AG10803 (cell line): ENCODE results near the gene FAM131A.

Source experiments
- DNase-seq: peaks from one replicate; pipeline ENCODE4 v3.0.0; 2010; ENCODE audit warnings: low read depth
- H3K4me3 ChIP-seq: 2 replicates; pipeline ENCODE4 v1.5.1; 2011; ENCODE audit warnings: mild to moderate bottlenecking, low read length, control low read depth
- CTCF ChIP-seq: conservative IDR thresholded peaks from 2 replicates; pipeline ENCODE4 v1.5.1; 2011; ENCODE audit warnings: mild to moderate bottlenecking, low read length, control low read depth, inconsistent platforms

Gene FAM131A

DNA sequence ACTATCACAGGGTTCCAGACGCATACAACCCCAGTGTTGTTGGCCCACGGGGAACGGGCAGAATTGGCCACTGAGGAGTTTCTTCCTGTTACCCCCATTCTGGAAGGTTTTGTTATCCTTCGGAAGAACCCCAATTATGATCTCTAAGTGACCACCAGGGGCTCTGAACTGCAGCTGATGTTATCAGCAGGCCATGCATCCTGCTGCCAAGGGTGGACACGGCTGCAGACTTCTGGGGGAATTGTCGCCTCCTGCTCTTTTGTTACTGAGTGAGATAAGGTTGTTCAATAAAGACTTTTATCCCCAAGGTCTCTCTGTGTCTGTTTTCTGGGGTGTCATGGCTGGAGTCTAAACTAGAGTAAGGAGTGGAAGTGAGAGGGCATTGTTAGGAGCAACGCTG, 28.7 kb upstream of the FAM131A start:
- no peak for TF ChIP-seq CTCF
- H3K4me3 ChIP-seq = no peak overlapping the region
- DNase-seq = no peak

- H3K4me3 ChIP-seq = no peak overlapping the region
- TF ChIP-seq CTCF = no peak
- no peak for DNase-seq
Measured at GRCh38 chr3:184311633-184312032, 25.8 kb upstream of the FAM131A start.

DNA sequence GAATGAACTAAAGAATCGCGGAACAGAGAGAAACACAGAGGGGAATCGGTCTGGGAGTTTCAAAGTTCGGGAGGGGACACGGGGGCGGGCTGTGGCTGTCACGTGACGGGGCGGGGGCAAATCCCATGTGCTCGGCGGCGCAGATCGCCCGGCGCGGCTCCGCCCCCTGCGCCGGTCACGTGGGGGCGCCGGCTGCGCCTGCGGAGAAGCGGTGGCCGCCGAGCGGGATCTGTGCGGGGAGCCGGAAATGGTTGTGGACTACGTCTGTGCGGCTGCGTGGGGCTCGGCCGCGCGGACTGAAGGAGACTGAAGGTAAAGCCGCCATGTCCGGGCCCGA, 23.1 kb upstream of the FAM131A start, which contains the start of gene EIF4G1:
Gene EIF4G1, plus strand, starts transcription at position 244 of the 337 bp plus-strand sequence. CDS start 1,191 bp downstream, outside the sequence.
- DNase-seq = peak; percentile 95
- TF ChIP-seq CTCF = no peak
- peak within 1 kb of the TSS; percentile 90 for H3K4me3 ChIP-seq

GRCh38 chr3:184314700-184315542, 22.5 kb upstream of the FAM131A start:
- peak; percentile 86 for DNase-seq
- TF ChIP-seq CTCF = no peak
- H3K4me3 ChIP-seq = peak overlapping the region; percentile 90

DNA sequence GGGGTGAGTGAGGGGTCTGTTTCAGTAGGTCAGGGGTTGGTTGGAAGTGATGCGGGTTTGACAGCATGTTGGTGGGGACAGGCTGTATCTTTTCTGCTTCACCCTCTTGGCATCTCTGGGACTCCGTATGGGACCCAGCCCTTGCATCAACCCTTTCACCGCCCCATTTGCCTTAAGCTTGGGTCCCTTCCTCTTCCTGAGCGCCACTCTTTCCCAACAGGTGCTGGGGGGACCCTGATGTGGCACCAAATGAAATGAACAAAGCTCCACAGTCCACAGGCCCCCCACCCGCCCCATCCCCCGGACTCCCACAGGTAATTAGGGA, 21.9 kb upstream of the FAM131A start:
- DNase-seq = no peak
- peak overlapping the region; percentile 90 for H3K4me3 ChIP-seq
- no peak for TF ChIP-seq CTCF

DNA sequence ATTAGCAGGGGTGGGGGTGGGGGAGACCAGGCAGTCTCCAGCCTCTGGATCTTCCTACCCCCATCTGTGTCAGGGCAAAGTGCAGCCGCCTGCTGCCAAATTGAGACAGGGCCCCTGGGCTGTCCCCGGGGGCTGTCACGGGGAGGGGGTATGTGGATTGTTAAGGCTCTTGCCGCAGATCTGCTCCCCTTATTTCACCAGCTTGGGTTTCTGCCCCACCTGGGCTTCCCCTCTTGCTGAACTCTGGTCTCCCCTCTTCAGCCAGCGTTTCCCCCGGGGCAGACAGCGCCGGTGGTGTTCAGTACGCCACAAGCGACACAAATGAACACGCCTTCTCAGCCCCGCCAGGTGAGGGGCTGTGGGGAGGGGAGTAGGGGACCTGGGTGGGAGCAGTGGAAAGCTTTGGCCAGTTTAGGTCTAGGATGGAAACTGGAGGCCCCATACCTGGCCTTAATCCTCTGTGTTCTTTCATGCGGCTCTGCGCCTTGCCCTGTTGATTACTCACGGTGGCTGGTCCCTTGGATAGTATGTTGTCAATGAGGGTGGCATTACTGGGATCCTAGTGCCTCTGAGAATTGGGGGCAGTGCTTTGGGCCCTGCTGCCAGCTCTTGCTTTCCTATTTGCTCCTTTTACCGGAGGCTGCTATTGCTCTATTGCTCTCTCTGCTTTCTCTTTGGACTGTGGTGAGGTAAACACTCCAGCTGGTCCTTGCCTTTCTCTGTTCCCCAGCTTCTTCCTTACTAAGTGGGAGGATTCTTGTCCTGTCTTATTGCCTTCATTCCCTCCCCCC, 21.3 kb upstream of the FAM131A start:
- H3K4me3 ChIP-seq = peak overlapping the region; percentile 90
- TF ChIP-seq CTCF = no peak
- DNase-seq = peak; percentile 16

DNA sequence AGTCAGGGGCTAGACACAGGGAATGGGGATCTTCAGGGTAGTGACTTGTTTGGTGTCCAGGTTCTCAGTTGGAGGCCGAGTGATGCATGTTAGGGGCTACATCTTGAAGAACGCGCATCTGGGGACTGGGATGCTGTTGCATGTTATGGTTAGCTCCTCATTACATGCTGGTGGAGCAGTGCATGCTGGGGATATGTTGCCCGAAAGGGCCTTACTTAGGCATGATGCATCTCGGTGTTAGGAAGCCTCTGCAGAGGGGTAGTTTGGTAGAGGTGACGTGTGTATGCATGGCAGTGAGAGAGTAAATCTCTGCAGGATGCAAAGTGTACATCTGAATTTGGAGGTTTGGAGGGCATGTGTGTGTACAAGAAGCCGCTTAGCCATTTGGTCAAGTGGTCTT, 20.6 kb upstream of the FAM131A start:
- peak overlapping the region; percentile 90 for H3K4me3 ChIP-seq
- DNase-seq = no peak
- TF ChIP-seq CTCF = no peak
